HG02759 (cell line): ENCODE results near the gene COQ9.
"Not testable (repeated sequence)": the region's sequence is repeated elsewhere in the genome, so short reads cannot be mapped to it uniquely, and the experiment has no call there.

Experiments
- ATAC-seq: cut with Tn5 transposase; IDR thresholded peaks from one replicate; pipeline ENCODE4 v1.9.1; 2021; ENCODE audit warnings: mild to moderate bottlenecking, moderate library complexity; ENCODE audit not compliant: unreplicated experiment

The COQ9 gene

DNA sequence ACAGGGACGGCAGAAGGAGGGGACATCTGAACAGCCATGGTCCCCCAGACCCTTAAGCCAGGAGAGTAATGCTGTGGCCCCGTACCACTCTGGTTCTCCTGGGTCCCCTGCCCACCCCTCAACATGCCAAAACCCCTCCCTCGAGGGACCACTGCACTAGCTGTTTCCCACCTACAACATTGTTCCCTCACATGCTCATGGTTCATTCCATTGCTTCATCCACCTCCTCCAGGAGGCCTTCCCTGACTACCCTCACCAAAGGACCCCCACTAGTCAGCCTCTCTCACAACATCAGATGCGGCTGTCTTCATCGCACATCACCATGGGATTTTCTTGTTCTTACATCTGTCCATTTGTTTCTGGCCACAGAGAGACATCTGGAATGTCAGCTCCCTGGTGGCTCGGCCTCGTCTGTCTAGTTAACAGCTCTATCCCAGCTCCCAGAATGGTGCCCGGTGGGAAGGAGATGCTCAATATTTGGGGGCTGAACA lies 37.3 kb downstream of the COQ9 start:
- ATAC-seq, result no peak

DNA sequence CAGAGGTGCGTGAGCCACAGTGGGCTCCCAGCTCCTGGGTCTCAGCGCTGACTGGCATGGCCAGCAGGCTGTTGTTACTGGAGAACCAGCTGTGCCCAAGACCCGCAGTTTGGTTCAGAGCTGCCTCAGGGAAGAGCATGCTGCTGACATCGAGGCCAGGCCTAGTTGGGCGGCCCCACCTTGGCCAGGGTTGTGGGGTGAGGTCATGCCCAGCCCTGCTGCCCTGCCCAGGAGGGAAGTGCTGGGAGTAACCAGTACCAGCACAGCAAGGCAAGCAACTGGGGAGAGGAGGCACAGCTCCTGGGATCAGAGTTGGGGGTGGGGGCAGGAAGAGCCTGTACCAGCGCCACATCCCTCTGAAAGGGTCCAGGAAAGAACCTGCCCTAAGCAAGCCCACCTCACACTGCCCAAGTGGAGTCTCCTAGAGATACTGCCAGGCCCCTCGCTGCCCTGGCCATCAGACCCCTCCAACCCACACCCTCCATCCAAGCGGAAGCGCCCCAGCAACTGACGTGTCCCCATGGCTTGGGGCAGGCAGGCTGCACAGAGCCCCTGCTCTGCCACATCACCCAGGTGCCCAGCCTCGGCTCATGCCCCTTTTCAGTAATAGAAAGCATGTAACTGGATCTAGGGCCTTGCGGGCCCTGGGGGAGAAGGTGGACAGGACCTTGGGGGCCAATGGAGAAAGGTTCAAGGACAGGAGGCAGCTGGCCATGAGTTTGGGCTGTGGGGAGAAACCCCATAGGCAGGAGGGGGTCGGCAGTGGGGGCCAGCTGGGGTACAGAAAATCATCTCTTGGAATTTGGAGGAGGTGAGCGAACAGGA lies 38.0 kb downstream of the COQ9 start:
- no peak for ATAC-seq

DNA sequence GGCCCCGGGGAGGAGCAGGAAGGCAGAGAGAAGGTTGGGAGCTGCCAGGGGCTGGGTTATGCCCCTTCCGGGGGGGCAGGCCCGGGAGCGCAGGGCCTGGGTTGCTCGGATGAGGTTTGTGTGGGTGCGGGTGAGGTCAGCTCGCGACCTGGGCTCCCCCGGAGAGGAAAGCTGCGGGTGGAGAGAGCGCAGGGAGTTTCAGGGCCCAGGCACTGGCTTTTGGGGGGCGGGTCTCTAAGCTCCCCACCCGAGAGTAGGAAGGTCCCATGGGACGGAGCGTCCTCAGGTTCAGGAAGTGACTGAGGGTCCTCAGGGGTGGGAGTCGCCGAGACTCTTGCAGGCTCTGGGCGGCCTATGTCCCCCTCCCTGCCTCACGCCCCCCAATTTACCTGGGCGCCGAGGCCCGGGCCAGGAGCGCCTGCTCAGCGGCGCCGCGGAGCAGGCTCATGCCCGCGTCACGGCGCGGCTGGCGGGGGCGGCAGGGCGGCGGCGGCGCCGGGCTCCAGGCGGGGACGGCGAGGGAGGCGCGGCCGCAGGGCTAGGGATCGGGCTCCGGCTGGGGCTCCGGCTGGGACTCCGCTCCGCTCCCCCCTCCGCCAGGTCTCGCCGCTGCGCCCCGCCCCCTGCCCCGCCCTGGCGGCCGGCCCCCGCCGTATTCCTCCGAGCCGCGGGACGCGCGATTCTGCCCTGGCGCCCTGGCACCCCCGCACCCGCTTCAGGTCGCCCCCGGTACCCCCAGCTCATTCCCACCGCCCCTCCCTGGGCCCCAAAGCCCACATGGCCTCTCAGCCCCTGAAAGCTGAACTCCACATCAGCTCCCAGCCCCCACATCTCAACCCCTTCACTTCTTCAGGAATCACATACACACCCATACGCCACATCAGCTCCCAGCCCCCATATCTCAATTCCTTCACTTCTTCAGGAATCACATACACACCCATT lies 38.9 kb downstream of the COQ9 start, which contains the start of gene DOK4:
DOK4 (minus strand) TSS at position 578 of the 942 bp plus-strand sequence. CDS start 6,986 bp downstream, outside the sequence.
- peak; percentile 93 for ATAC-seq

DNA sequence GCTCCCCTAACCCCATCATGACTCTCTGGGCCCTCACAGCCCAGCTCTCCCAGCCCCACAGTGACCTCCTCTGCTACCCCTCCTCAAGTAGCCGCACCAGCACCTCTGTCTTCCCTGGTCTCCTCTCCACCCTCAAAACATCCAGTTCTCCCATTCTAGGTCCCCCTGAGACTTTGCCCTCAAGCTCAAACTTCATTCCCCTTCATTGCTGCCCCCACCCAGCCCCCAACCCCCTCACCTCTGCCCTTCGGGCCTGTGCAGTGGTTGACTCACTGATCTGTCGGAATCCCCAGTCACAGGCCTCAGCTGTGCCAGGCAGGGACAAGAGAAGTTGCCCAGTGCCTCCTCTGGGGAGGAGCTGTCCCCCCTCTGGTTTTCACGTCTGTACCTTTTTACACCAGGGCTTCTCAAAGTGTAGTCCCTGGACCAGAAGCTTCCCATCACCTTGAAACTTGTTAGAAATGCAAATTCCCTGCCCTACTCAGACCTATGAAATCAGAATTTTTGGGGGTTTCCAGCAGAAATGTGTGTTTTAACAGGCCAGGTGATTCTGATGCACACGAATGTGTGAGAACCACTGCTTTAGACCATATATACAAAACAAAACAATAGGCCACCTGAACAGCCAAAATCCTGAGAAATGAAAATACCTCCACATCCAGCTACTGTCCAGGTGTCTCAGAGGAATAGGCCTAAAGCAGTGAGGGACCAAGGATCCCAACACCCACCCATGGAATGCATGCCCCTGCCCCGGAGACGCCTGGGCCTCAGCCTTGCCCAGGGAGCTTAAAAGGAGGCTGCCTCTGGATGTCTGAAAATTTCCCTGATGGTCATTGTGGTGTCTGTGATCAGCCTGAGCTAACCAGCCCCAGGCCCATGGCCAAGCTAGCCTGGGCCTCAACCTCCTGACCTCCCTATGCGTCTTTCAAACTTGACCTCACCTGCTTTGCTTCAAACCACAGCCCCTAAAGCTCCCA lies 39.9 kb downstream of the COQ9 start:
- ATAC-seq, result no peak

DNA sequence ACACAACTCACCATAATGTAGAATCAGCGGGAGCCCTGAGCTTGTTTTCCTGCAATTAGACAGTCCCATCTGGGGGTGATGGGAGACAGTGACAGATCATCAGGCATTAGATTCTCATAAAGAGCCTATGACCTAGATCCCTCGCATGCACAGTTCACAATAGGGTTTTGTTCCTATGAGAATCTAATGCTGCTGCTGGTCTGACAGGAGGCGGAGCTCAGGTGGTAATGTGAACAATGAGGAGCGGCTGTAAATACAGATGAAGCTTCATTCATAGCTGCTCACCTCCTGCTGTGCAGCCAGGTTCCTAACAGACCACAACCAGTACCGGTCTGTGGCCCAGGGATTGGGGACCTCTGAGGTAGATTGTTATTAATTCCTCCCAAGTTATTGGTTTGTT lies 42.0 kb downstream of the COQ9 start:
- ATAC-seq, result no peak

DNA sequence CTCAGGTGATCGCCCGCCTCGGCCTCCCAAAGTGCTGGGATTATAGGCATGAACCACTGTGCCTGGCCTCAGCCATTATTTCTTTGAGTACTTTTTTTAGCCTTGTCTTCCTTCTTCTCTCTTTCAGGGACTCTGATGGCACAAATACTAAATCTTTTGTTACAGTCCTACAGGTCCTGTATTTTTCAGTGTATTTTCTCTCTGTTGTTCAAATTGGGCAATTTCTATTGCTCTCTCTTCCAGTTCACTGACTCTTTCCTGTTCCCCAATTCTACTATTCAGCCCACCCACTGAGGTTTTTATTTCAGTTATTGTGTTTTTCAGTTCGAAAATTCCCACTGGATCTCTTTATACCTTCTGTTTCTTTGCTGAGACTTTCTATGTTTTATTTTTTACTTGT lies 46.5 kb downstream of the COQ9 start:
- no peak for ATAC-seq

DNA sequence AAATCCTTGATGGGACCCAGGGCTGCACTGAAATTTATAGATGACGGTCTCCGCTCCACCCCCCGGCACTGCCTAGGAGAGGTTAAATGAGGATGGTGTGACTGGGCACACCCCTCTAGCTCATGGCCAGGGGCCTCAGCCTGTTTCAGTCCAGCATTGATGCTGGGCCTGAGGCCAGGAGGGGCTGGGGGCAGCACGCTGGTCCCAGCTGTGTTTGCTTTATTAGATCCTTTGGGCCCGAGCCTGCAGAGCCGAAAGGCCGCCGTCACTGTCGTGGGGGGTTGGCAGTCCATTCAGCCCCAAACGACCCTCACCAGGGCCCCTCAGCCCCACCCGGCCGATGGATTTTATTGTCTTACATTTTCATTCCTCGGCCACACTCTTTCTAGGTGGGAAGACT lies 49.8 kb downstream of the COQ9 start:
- ATAC-seq, result no peak

DNA sequence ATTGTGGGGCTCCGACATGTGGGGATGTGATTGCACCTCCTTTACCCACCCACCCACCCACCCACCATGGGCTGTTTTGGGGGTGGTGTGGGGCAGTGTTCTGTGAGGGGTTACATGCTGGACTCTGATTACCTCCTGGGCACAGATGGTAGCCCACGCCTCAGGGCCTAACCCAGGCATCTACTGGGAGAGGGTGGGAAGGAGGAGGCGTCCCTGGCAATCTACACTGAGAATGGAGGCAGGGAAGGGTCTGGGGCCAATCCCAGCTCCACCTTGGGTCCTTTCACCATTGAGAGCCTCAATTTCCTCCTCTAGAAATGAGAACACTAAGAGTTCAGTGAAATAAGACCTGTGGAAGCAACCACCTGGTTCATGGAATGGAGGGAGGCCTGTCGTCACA lies 50.8 kb downstream of the COQ9 start:
- no peak for ATAC-seq

DNA sequence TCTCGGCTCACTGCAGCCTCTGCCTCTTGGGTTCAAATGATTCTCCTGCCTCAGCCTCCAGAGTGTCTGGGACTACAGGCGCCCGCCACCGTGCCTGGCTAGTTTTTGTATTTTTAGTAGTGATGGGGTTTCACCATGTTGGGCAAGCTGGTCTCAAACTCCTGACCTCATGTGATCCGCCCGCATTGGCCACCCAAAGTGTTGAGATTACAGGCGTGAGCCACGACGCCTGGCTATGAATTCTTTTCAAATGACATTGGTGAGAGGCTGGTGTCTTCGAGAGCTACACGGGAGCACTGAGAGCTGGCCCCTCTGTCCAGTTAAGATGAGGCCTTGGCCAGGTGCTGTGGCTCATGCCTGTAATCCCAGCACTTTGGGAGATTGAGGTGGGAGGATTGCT lies 52.7 kb downstream of the COQ9 start:
- ATAC-seq, result not testable (repeated sequence)

DNA sequence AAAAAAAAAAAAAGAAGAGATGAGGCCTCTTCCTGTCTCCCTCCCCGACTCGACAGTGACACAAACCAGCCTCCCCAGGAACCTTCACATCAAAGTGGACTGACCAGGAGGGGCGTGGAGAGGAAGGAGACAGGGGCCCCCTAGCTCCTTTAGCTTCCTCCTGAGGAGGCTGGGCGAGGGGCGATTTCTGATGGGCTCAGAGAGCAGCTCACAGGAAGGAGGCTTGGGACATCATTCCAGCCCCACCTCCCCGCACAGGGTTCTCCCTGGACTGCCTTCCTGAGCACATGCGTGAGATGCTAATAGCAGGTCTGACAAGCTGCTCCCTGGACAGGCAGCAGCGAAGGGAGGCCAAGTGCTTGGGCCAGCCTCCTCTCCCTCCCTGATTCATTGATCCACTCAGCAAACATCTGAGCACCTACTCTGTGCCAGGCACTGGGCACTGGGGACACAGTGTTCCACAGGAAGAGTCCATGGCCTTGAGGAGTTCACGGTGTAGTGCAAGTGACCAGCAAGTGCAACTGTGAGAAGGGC lies 53.4 kb downstream of the COQ9 start:
- ATAC-seq, result no peak

DNA sequence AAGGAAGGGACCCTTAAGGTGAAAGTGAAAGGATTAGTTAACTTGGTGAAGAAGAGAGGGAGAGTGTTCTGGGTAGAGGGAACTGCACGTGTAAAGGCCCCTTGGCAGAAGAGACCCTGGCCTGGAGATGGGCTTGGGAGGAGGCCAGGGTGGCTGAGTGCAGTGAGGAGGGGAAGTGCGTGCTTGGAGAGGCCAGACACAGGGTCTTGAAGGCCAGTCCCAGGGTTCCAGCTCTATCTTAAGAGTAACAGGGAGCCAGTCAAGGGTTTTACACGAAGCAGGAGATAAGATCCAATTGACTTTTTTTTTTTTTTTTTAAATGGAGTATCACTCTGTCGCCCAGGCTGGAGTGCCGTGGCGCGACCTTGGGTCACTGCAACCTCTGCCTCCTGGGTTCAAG lies 54.2 kb downstream of the COQ9 start:
- ATAC-seq, result no peak

DNA sequence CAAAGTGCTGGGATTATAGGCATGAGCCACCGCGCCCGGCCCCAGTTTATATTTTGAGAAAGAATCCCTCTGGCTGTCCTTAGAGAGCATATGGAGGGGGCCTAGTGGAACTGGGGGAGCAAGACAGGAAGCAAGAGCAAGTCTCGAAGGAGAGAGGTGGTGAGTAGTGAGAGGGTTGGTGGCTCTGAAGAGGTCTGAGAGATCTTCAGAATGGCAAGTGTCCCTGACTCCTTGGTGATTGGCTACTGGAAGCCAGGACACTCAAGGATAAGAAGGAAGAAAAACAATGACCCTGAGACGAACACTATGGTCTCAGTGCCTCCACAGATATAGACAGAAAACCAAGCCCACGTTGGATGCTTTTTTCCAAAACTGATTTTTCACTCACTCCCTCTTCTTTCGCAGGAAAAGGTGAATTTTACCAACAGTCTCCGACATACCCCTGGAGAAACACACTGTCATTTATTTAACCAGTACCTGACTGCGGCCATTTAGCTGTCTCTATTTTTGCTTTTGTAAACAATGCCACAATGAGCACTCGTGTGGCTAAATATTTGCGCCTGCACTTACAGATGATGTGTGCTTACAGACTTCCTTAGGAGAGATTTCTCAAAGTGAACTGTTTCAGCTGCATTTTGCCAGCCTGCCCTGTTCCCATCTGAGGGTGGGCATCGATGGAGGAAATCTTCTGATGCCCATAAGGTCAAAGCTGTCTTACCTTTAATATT lies 54.9 kb downstream of the COQ9 start:
- no peak for ATAC-seq

DNA sequence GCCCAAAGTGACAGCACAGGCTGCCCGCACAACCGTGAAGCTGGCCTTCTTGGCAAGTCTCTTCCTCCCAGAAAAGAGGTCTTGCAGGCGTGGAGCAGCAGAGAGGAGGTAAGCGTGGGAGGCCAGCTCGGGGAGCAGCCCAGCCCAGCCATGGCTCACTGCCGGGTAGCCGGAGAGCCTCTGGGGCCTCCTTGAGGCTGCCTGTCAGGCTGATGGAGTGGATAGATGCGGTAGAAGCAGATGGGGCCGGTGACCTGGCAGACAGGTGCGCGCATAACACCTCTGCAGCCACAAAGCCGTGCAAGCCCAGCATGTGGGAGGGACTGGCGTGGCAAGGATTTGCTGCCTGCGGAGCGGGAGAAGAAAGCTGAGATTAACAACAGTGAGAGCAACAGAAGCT lies 56.1 kb downstream of the COQ9 start:
- ATAC-seq, result no peak

DNA sequence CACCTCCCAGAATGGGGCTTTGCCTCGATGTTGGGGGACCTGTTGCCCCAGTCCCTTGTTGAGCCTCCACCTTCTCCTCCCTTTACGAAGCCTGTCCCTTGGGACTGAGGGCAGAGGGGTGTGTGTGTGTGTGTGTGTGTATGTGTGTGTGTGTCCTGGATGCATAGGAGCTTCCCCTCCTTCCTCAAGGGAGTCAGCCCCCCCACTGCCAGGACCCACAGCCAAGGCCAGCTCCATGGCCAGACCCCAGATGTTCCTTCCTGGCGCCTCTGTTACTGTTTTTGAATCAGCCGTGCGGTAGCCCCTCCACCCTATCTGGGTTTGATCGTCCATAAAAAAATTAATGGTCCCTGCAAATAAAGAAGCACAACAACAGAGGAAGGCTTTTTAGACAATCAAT lies 56.7 kb downstream of the COQ9 start:
- ATAC-seq, result no peak

DNA sequence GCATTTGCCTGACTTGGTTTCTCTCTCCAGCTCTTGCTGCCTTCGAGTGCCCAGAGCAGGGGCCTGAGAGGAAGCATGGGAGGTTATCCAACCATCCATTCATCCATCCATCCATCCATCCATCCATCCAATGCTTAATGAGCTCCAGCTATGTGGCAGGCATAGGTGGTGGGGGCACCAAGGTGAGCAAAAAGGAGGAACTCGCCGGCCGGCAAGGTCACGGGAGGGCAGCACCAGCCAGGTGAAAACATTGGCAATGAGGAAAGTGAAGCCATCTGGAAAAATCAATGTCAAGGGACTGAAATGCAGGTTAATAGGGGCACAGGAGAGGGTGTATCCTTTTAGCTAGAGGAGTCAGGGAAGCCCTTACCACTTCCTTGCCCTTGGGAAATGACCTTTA lies 57.2 kb downstream of the COQ9 start:
- ATAC-seq, result no peak

DNA sequence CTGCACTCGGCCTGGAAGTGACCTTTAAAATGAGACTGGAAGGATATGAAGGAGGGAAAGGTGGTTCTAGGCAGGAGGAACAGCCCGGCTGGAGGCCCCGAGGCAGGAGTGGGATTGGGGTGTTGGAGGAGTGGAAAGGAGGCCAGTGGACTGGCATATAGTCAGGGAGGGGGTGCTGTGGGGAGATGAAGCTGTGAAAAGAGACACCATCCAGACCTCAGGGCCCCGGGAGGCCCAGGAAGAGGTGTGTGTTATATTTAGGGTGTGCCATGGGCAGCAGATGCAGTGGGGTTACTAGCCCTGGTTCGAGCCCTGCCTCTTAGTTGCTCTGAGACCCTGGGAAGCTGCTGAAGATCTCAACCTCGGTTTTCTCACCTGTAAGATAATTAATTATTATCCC lies 57.9 kb downstream of the COQ9 start:
- no peak for ATAC-seq

DNA sequence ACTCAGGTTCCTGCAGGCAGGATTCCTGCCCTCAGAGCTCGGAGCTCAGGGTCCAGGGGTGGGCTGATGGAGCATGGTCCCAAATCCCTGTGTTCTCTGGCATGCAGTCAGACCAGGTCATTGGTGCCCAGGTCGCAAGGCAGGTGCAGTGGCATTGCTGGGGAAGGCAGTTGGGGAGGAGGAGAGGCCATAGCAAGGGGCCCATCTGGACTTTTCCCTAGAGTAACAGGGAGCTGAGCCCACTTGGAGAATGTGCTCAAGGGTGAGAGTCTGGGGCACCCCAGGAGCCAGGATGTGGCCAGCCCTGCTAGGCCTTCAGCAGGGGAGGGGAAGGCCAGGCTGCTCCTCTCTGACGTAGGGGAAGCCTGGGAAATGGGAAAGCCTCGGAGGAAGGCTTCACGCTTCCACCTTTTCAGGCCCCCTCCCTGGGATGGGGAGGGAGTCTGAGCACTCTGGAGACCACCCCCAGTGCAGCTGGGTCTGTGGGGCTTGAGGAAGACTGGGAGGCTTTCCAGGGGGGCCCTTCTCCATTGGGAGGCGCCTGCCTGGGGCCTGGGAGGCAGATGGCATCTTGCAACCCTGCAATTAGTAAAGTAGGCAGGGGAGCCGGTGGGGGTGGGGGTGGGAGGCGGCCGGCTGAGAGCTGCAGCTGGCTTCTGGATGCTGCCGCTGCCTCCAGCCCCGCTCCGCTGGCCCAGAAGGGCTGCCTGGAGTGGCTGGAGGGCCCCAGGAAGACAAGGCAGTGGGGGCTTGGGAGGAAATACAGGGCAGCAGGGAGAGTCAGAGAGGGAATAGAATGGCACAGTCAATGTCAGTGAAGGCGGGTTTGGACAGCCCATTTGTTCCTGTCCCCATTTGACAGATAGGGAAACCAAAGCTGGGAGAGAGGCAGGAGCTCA lies 60.1 kb downstream of the COQ9 start:
- ATAC-seq, result no peak

DNA sequence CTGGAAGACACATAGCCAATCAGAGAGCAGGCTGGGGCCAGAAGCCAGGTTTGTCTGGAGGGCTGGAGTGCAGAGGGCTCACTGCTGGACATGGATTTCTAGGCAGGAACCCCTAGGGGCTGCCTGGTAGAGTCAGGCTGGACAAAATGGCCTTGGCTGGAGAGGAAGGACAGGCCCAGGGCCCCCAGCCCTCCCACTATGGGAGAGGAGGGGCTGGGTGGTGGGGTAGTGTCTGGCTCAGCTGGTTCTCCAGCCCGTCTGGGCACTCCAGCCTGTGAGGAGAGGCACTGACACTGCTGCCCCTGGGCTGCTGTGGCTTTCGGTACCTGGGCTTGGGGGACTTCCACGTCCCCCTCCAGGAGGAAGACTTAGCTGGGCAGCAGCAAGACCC lies 60.8 kb downstream of the COQ9 start:
- no peak for ATAC-seq
